ENCODE results near the gene TCP11L2.
A peak's percentile ranks its signal among the peaks of the same experiment; 100 is the strongest.
"Not testable (repeated sequence)": the region's sequence is repeated elsewhere in the genome, so short reads cannot be mapped to it uniquely, and the experiment has no call there.

TCP11L2 gene

GRCh38 chr12:106311139-106311538 lies 8.6 kb downstream of the TCP11L2 start:
- Histone ChIP-seq H3K9me3 (ENCODE audit: control insufficient read depth, low read length) (no peaks in the 10 kb centered on the region), H3K36me3 (ENCODE audit: control insufficient read depth, insufficient read depth, low read length) (no peaks in the 10 kb centered on the region), H3K4me3 (ENCODE audit: low read depth, low read length) (peak overlapping the region; percentile 22), H3K4me1 (peaks cover 28% of the 10 kb centered on the region), H3K27me3 (ENCODE audit: control insufficient read depth, insufficient read depth, low read length) (no peaks in the 10 kb centered on the region), H2AFZ (no peak overlapping the region), H3K9ac (no peak overlapping the region), H3K4me2 (ENCODE audit: low read length) (peak overlapping the region; percentile 29), H3K27ac (peak overlapping the region; percentile 2), H3K79me2 (peaks cover 6% of the 10 kb centered on the region)
- no peak for TF ChIP-seq CTCF (IDR thresholded peaks at IDR 0.05)

GRCh38 chr12:106313413-106313812 lies 10.9 kb downstream of the TCP11L2 start:
- not testable (repeated sequence) for H3K9ac ChIP-seq; H3K27me3 ChIP-seq (ENCODE audit: control insufficient read depth, insufficient read depth, low read length); H3K4me2 ChIP-seq (ENCODE audit: low read length); H3K36me3 ChIP-seq (ENCODE audit: control insufficient read depth, insufficient read depth, low read length); H3K9me3 ChIP-seq (ENCODE audit: control insufficient read depth, low read length); H3K27ac ChIP-seq; H3K4me3 ChIP-seq (ENCODE audit: low read depth, low read length); H2AFZ ChIP-seq
- Histone ChIP-seq H3K4me1 (peaks cover 24% of the 10 kb centered on the region), H3K79me2 (peaks cover 10% of the 10 kb centered on the region)

GRCh38 chr12:106315523-106315922 lies 13.0 kb downstream of the TCP11L2 start:
- Histone ChIP-seq H3K27me3 (ENCODE audit: control insufficient read depth, insufficient read depth, low read length) (no peaks in the 10 kb centered on the region), H3K79me2 (peaks cover 10% of the 10 kb centered on the region), H3K36me3 (ENCODE audit: control insufficient read depth, insufficient read depth, low read length) (no peaks in the 10 kb centered on the region), H2AFZ (no peak overlapping the region), H3K9me3 (ENCODE audit: control insufficient read depth, low read length) (no peaks in the 10 kb centered on the region), H3K9ac (no peak overlapping the region), H3K4me3 (ENCODE audit: low read depth, low read length) (no peak overlapping the region), H3K4me2 (ENCODE audit: low read length) (no peak overlapping the region), H3K4me1 (peaks cover 6% of the 10 kb centered on the region), H3K27ac (no peak overlapping the region)
- TF ChIP-seq CTCF (IDR thresholded peaks at IDR 0.05) = no peak

- no peaks in the 10 kb centered on the region for H3K9me3 ChIP-seq (ENCODE audit: control insufficient read depth, low read length)
- no peak overlapping the region for H3K4me3 ChIP-seq (ENCODE audit: low read depth, low read length)
- no peak overlapping the region for H2AFZ ChIP-seq
- H3K36me3 ChIP-seq (ENCODE audit: control insufficient read depth, insufficient read depth, low read length) = no peaks in the 10 kb centered on the region
- H3K27ac ChIP-seq = no peak overlapping the region
- H3K9ac ChIP-seq = no peak overlapping the region
- peaks cover 10% of the 10 kb centered on the region for H3K79me2 ChIP-seq
- no peaks in the 10 kb centered on the region for H3K27me3 ChIP-seq (ENCODE audit: control insufficient read depth, insufficient read depth, low read length)
- no peaks in the 10 kb centered on the region for H3K4me1 ChIP-seq
- no peak overlapping the region for H3K4me2 ChIP-seq (ENCODE audit: low read length)
- no peak for TF ChIP-seq CTCF (IDR thresholded peaks at IDR 0.05)
Observed at GRCh38 chr12:106317406-106318082, 15.0 kb downstream of the TCP11L2 start.

GRCh38 chr12:106321139-106321850 lies 18.8 kb downstream of the TCP11L2 start:
- no peaks in the 10 kb centered on the region for H3K9me3 ChIP-seq (ENCODE audit: control insufficient read depth, low read length)
- no peak for TF ChIP-seq CTCF (IDR thresholded peaks at IDR 0.05)
- H3K4me2 ChIP-seq (ENCODE audit: low read length) = no peak overlapping the region
- no peak overlapping the region for H3K27ac ChIP-seq
- no peaks in the 10 kb centered on the region for H3K27me3 ChIP-seq (ENCODE audit: control insufficient read depth, insufficient read depth, low read length)
- H3K79me2 ChIP-seq = peaks cover 3% of the 10 kb centered on the region
- no peak overlapping the region for H3K9ac ChIP-seq
- no peak overlapping the region for H3K4me3 ChIP-seq (ENCODE audit: low read depth, low read length)
- H2AFZ ChIP-seq = no peak overlapping the region
- H3K4me1 ChIP-seq = no peaks in the 10 kb centered on the region
- H3K36me3 ChIP-seq (ENCODE audit: control insufficient read depth, insufficient read depth, low read length) = no peaks in the 10 kb centered on the region

Data from parathyroid adenoma (tissue), 2 donors.